GM12873 (cell line): ENCODE measurements around the gene CACNB3.

Source experiments
- TF ChIP-seq, protein P1 (sequence below): IDR thresholded peaks from 2 replicates; pipeline ENCODE4 v1.5.1; 2012; ENCODE audit warnings: low read depth, mild to moderate bottlenecking, moderate library complexity, low read length, control low read depth; ENCODE audit not compliant: insufficient read depth; ENCODE audit errors: missing control alignments

Gene CACNB3

DNA sequence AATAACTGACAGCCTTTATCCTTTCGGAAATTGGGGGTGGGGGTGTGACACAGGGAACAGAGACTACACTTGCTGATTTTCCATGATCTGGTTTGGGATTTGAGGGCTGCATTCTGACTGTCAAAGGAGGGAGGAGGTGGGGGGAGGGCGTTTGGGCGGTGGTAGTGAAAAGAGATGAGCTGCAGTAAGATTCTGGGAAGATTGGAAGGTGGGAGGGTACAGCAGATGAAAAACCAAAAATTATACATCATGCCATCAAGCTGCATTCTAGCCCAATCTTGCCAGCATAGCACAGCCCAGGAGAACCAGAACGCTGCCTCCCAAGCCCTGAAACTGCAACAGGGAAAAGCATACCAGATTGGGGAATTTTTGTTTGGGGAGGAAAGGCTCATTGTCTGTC is 45.0 kb downstream of the CACNB3 start:
- TF ChIP-seq, protein P1, sequence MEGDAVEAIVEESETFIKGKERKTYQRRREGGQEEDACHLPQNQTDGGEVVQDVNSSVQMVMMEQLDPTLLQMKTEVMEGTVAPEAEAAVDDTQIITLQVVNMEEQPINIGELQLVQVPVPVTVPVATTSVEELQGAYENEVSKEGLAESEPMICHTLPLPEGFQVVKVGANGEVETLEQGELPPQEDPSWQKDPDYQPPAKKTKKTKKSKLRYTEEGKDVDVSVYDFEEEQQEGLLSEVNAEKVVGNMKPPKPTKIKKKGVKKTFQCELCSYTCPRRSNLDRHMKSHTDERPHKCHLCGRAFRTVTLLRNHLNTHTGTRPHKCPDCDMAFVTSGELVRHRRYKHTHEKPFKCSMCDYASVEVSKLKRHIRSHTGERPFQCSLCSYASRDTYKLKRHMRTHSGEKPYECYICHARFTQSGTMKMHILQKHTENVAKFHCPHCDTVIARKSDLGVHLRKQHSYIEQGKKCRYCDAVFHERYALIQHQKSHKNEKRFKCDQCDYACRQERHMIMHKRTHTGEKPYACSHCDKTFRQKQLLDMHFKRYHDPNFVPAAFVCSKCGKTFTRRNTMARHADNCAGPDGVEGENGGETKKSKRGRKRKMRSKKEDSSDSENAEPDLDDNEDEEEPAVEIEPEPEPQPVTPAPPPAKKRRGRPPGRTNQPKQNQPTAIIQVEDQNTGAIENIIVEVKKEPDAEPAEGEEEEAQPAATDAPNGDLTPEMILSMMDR = no peak

DNA sequence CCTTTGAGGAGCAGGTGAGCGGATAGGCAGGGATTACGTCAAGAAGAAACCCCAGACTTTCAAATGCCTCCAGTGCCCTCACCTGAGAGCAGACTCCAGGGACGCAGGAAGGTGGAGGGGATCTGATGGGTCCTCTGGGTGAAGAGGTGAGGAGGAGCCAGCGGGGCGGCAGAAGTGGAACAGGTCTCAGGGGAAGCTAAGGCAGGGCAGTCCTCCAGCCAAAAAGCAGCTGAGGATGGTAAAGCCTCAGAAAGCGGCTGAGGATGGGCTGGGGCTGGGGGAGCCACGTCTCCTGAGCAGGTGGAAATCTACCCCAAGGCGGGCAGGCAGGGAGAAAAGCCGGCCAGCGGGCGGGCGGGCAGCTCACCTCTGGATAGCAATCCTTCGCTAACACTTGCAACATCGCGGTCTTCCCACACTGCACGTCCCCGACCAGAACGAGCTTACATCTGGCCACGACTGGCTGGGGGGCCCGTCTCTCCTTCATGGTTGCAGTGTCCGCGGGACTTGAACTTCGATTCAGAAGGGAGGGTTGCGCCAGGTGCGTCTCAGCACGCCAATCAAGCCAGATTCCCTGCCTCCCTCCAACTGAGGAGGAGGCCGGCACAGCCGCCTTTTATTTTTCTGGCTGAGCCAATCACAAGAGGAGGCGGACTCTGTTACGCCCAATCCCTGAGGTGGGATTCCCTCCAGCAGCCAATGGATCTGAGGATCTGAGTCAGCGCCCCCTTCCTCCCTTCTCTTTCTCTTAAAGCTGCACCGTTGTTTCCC is 47.2 kb downstream of the CACNB3 start, which contains the start of gene RND1:
Gene RND1 (minus strand): TSS at position 590 of the 771 bp plus-strand sequence. CDS start 103 bp downstream, at position 487.
- TF ChIP-seq, protein P1 = peak; percentile 13

DNA sequence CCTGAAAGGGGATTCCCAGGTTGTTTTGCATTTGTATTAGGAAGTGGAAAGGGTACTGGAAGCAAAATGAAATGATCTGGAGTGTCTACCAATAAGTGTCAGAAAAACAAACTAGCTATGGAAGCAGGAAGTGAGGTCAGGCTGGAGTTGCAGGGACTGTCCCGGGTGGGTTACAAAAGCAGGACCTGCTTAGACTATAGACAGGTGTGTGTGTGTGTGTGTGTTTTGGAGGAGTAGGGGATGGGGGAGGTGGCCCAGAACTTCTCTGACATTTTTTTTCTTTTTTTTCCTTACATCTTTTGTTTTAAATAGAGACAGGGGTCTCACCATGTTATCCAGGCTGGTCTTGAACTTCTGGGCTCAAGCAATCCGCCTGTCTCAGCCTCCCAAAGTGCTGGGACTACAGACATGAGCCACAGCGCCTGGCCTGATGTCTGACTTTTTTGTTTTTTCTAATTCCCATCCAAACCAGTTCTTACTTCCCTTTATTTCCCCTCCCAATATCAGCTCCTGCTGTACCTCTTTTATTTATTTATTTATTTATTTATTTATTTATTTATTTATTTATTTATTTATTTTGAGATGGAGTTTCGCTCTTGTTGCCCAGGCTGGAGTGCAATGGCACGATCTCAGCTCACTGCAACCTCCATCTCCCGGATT is 47.9 kb downstream of the CACNB3 start:
- TF ChIP-seq, protein P1 = no peak

DNA sequence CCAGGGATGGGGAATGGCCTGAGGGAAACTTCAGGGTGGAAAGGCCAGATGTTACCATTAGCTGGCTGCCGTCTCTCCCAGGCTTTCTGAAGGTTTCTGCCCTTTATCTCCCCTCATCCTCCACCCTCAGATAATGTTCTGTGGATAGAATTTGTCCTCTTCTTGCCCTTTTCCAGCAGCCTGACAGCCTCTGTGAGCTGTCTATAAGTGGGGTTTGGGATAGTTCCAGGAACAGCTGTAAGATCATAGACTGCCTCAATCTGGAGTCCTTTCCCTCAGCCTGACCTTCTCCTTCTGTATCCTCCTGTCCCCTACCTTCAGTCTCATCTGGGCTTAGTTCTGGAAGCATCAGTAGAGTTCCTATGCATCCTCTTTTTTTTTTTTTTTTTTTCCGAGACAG is 50.2 kb downstream of the CACNB3 start:
- TF ChIP-seq, protein P1 = no peak

DNA sequence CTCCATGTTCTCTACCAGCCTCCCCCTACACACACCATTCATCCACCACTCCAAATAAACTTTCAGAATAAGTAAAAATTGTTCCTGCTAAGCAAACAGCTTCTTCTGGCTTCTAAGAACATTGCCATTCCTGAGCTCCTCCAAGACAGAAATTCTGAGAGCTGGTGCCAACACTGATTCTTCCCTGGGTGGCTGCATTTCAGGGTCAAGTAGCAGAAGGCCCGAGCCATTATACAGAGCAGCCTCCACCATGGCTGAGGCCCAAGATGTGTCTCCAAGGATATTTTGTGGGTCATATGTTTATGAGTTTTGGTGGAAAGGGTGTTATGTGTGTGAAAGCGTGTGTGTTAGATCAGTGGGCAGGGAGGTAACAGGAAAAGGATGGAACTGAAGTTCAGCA is 50.9 kb downstream of the CACNB3 start:
- TF ChIP-seq, protein P1 = no peak

DNA sequence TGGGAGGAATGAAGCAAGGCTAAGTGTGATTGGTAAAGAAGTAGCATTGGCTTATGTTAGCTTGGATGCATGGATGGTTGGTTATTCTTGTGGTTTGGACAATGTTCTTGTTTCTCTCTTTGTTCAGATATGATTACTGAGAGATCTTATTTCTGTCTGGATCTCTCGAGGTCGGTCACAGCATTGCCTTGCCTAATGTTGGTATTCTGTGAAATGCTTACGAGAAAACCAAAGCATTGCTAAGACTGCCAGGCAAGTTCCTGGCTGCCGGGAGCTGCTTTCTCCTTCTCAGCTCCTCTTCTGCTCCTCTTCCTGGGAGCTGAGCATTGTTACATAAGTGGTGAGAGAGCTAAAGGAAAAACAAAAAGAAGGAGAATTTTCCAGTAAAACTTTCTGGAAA is 54.8 kb downstream of the CACNB3 start:
- TF ChIP-seq, protein P1 = no peak

DNA sequence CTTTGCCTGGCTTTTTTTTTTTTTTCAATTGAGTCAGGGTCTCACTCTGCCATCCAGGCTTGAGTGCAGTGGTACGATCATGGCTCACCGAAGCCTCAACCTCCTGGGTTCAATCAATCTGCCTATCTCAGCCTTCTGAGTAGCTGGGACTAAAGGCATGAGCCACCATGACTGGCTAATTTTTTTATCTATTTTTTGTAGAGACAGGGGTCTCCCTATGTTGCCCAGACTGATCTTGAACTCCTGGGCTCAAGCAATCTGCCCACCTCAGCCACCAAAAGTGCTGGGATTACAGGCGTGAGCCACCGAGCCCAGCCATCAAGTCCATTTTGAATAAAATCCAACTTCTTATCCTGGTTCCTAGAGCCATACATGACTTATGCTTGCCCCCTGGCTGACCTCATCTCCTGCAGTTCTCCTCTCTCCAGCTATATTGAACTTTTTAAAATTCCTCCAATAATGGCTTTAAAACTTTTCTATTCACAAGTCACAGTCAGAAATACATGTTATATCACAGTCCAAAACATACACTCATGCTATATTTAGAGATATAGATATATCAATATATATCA is 57.7 kb downstream of the CACNB3 start:
- TF ChIP-seq, protein P1 = no peak
